Psoas muscle (tissue), 8 donors: ENCODE results near the gene COL8A1. TPM values are rescaled to one million over a fixed set of nuclear protein-coding genes. Genes with fewer than 3 reads are reported as not detected.

Experiments used
- ATAC-seq, 4 donors: fragments of 200-7000 bp; cut with Tn5 transposase; one replicate each; pipeline ENCODE4 v1.9.1; 2020; ENCODE audit warnings: moderate library complexity in 3 of 4, mild to moderate bottlenecking in 2 of 4
- DNase-seq, 2 donors: peaks; one replicate each; pipeline ENCODE4 v3.0.0-alpha.2; 2020
- H3K27ac ChIP-seq: fragments of 200-600 bp; one replicate; pipeline ENCODE4 v1.8.0; 2022
- H3K27me3 ChIP-seq, 3 donors: fragments of 200-600 bp in 1 of 3; one replicate each; pipeline versions ENCODE4 v1.6.1 to v1.8.0; 2013 to 2022; ENCODE audit warnings: low read length in 2 of 3, mild to moderate bottlenecking in 2 of 3, moderate library complexity in 1 of 3; ENCODE audit not compliant: insufficient read depth in 3 of 3
- H3K36me3 ChIP-seq, 2 donors: fragments of 200-600 bp in 1 of 2; one replicate each; pipeline versions ENCODE4 v1.6.1 to v1.8.0; 2013 to 2022; ENCODE audit warnings: low read depth in 1 of 2, mild to moderate bottlenecking in 1 of 2, moderate library complexity in 1 of 2; ENCODE audit not compliant: insufficient read depth in 1 of 2
- H3K4me1 ChIP-seq: fragments of 200-600 bp; one replicate; pipeline ENCODE4 v1.8.0; 2022
- H3K4me3 ChIP-seq: fragments of 200-600 bp; one replicate; pipeline ENCODE4 v1.8.0; 2022; ENCODE audit warnings: mild to moderate bottlenecking
- H3K9me3 ChIP-seq: fragments of 200-600 bp; one replicate; pipeline ENCODE4 v1.8.0; 2022
- WGBS, 3 donors: extraction: QIAGEN DNeasy Blood & Tissue Kit; methylation state at CpG; one replicate each; pipeline versions ENCODE4 v1.1.6 to v1.1.7; 2013; 5-methylcytosine and 5-hydroxymethylcytosine counted together
- intact Hi-C, 2 donors: fragments of 100-400 bp; cut with DNase I; formaldehyde crosslinking; loops; one replicate each; pipeline versions ENCODE4 v1.11.0 to v1.14.2; 2022
- polyA plus RNA-seq, 3 donors: library from polyadenylated mRNA; stranded (reverse); fragments of 200-250 nt; gene quantifications; one replicate each; pipeline ENCODE4 v1.2.3, GENCODE V29; 2013
- total RNA-seq, 4 donors: library from RNA; stranded (reverse); fragmentation: NEBNext Ultra II Directional in 2 of 4; extraction: Animal tissue kit (Norgen Biotek cat#: 25700) in 2 of 4; gene quantifications; one replicate each; pipeline versions ENCODE4 v1.2.1 to v1.2.4, GENCODE V29; 2021 to 2023
- TF ChIP-seq, protein P1 (sequence below): fragments of 200-600 bp; IDR thresholded peaks from one replicate; pipeline ENCODE4 v1.8.0; 2022; ENCODE audit warnings: antibody characterized with exemption
- donor health status: healthy with polysubstance abuse.
- donor health status: DM: no; HTN: no; CAD: no; lungs with moderate emphysema.
- donor health status: Bipolar disorder and iron deficiency.
- donor health status: healthy.
- donor health status: DM: yes; HTN: yes; CAD: no.
- donor health status: DM: no; HTN: no; CAD: no.
- donor health status: DM: no; HTN: no; CAD: no.
- donor health status: DM: yes; HTN: yes; CAD: no.

The COL8A1 gene
- total and polyA plus RNA-seq, 7 donors, result 1.2 to 11.3 (median 2.3) TPM

GRCh38 chr3:99648101-99648500 is 9.7 kb downstream of the COL8A1 start:
- Histone ChIP-seq H3K27ac (no peak overlapping the region), H3K4me1 (no peaks in the 10 kb centered on the region), H3K9me3 (no peaks in the 10 kb centered on the region), H3K36me3 (no peaks in the 10 kb centered on the region), H3K4me3 (no peak overlapping the region), H3K27me3 (peaks cover 0 to 3% (median 0%) of the 10 kb centered on the region in 3 donors)
- TF ChIP-seq, protein P1, sequence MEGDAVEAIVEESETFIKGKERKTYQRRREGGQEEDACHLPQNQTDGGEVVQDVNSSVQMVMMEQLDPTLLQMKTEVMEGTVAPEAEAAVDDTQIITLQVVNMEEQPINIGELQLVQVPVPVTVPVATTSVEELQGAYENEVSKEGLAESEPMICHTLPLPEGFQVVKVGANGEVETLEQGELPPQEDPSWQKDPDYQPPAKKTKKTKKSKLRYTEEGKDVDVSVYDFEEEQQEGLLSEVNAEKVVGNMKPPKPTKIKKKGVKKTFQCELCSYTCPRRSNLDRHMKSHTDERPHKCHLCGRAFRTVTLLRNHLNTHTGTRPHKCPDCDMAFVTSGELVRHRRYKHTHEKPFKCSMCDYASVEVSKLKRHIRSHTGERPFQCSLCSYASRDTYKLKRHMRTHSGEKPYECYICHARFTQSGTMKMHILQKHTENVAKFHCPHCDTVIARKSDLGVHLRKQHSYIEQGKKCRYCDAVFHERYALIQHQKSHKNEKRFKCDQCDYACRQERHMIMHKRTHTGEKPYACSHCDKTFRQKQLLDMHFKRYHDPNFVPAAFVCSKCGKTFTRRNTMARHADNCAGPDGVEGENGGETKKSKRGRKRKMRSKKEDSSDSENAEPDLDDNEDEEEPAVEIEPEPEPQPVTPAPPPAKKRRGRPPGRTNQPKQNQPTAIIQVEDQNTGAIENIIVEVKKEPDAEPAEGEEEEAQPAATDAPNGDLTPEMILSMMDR, result no peak
- intact Hi-C loops, result loop anchor here in 1 of 2 donors (5.0 kb wide), 1 partner anchor 139 kb away; no protein-coding TSS in a partner anchor
- 67 to 79% (median 71%) methylated on average over 5 of the region's 5 CpGs for WGBS, 3 donors
- DNase-seq (no peak), ATAC-seq (peak in 2 of 4 donors; percentile 40 to 70)

DNA sequence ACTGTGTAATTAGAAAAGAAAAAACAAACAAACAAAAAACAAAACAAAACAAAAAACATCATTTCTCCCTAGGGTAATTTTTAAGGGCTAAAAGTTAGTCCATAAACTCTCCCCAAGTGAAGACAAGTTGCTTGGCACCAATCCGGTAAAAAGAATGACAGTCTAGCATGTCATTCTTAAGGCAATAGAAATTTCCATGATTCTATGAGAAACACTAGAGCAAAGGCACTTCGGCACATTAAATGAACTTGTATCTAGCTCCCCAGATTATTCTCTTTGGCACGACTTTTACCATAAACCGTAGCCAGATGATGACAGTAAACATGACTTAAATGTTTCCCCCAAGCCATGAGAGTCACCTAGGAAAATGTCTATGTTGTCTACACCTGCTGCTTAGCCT is 10.1 kb downstream of the COL8A1 start:
- ATAC-seq (peak in 1 of 4 donors; percentile 23), DNase-seq (no peak)
- Histone ChIP-seq H3K4me1 (no peaks in the 10 kb centered on the region), H3K4me3 (no peak overlapping the region), H3K9me3 (no peaks in the 10 kb centered on the region), H3K36me3 (no peaks in the 10 kb centered on the region), H3K27me3 (peaks cover 0 to 3% (median 0%) of the 10 kb centered on the region in 3 donors), H3K27ac (no peak overlapping the region)
- TF ChIP-seq, protein P1, result no peak
- intact Hi-C loops, result loop anchor here in 1 of 2 donors (5.0 kb wide), 1 partner anchor 139 kb away; no protein-coding TSS in a partner anchor
- 44 to 58% (median 55%) methylated on average over 4 of the region's 4 CpGs for WGBS, 3 donors

DNA sequence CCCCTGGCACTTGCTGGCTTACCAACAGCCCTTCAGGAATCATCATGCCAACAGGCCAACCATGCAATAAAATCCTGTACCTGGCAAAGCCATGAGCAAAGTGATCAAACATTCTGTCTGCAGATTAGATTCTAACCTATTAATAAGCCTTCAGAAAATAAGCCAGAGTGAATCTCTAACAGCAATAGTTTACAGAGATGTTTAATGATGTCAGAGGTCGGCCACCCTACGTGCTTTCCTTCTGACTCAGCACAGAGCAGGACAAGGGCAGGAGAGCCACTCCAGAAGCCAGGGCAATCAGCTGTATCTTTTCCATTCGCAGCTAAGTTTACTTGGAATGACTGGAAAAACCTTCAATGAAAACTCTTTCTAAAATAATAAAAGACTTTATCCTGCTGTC is 13.1 kb downstream of the COL8A1 start:
- ATAC-seq (peak in 2 of 4 donors; percentile 49 to 56), DNase-seq (peak in 1 of 2 donors; percentile 46)
- intact Hi-C loops, result no loop called here
- no peaks in the 10 kb centered on the region for H3K27me3 ChIP-seq
- TF ChIP-seq, protein P1, result no peak
- H3K36me3 ChIP-seq, result no peaks in the 10 kb centered on the region
- WGBS, 3 donors, result 30 to 35% (median 34%) methylated on average over 3 of the region's 3 CpGs
- H3K4me3 ChIP-seq, result no peak overlapping the region
- no peaks in the 10 kb centered on the region for H3K9me3 ChIP-seq
- no peaks in the 10 kb centered on the region for H3K4me1 ChIP-seq
- H3K27ac ChIP-seq, result no peak overlapping the region

DNA sequence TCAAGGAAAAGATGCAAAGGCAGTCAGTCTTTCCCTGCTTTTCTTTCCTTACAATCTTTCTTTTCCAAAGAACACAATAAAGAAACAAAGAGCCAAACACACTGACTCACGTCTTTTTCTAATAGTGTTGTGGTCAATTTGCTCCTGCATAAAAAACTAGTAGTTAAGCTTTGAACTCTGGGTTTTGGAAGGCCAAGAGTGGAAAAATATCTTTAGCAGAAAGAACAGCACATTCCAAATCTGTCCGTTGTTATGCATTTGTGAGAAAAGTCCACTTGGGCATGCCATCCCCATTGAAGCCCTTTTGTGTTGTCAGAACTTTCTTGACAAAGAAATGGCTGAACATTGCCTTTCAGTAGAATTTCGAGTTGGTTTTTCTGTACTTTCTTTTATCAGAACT is 18.2 kb downstream of the COL8A1 start:
- no peaks in the 10 kb centered on the region for H3K9me3 ChIP-seq
- no peaks in the 10 kb centered on the region for H3K27me3 ChIP-seq
- WGBS, 3 donors, result 49 to 74% (median 60%) methylated on average over 3 of the region's 3 CpGs
- H3K27ac ChIP-seq, result no peak overlapping the region
- no peaks in the 10 kb centered on the region for H3K4me1 ChIP-seq
- DNase-seq (no peak), ATAC-seq (no peak)
- no peaks in the 10 kb centered on the region for H3K36me3 ChIP-seq
- intact Hi-C loops, result no loop called here
- H3K4me3 ChIP-seq, result no peak overlapping the region
- TF ChIP-seq, protein P1, result no peak

DNA sequence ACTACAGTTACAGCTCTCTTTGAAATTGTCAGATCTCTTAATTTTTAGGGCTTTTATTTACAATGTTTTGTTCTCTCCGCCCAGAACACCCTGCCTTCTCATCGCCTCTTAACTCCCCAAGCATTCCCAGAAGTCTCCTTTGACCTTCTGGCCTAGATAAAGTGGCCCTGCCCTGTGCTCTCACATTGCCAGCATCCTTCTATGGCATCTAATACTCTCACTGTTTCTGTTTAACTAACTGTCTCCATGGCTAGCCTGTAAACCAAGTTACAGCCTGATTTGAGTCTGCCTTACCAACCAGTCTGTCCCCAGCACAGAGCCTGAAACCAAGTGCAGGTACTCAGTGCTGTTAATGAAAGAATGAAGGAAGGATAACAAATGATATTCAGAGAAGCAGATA is 19.9 kb downstream of the COL8A1 start:
- DNase-seq, result no peak
- Histone ChIP-seq H3K27me3 (no peaks in the 10 kb centered on the region), H3K36me3 (no peaks in the 10 kb centered on the region), H3K27ac (no peak overlapping the region), H3K9me3 (no peaks in the 10 kb centered on the region), H3K4me1 (no peaks in the 10 kb centered on the region), H3K4me3 (no peak overlapping the region)
- ATAC-seq, result no peak
- TF ChIP-seq, protein P1, result no peak
- intact Hi-C loops, result no loop called here
- WGBS, 3 donors, result 81 to 86% (median 84%) methylated on average over 2 of the region's 2 CpGs
